Tibial nerve (tissue), 4 donors: ENCODE results near the gene CALML3. TPM values are rescaled to one million over a fixed set of nuclear protein-coding genes. Genes with fewer than 3 reads are reported as not detected.

Experiments used
- DNase-seq, 2 donors: peaks; one replicate each; pipeline ENCODE4 v3.0.0-alpha.2; 2019; ENCODE audit warnings: low spot score in 2 of 2
- H3K27ac ChIP-seq, 4 donors: fragments of 200-600 bp; sonication (generic) in 3 of 4; one replicate each; pipeline ENCODE4 v1.5.1; 2017 to 2019; ENCODE audit warnings: mild to moderate bottlenecking in 1 of 4
- H3K27me3 ChIP-seq, 2 donors: fragments of 200-600 bp; sonication (generic) in 1 of 2; one replicate each; pipeline versions ENCODE4 v1.5.1 to v1.6.0; 2017 to 2019
- H3K36me3 ChIP-seq, 3 donors: fragments of 200-600 bp; sonication (generic); one replicate each; pipeline ENCODE4 v1.5.1; 2018 to 2019
- H3K4me1 ChIP-seq, 4 donors: fragments of 200-600 bp; sonication (generic) in 3 of 4; one replicate each; pipeline ENCODE4 v1.5.1; 2017 to 2019
- H3K4me3 ChIP-seq, 4 donors: fragments of 200-600 bp; sonication (generic) in 3 of 4; one replicate each; pipeline ENCODE4 v1.5.1; 2017 to 2019; ENCODE audit warnings: mild to moderate bottlenecking in 1 of 4, moderate library complexity in 1 of 4
- H3K9me3 ChIP-seq, 4 donors: fragments of 200-600 bp; sonication (generic) in 3 of 4; one replicate each; pipeline ENCODE4 v1.5.1; 2017 to 2019
- CTCF ChIP-seq, 5 experiments: fragments of 200-600 bp in 3 of 5; fragments of 450-650 bp in 2 of 5; sonication (generic) in 3 of 5; IDR thresholded peaks; one replicate each; pipeline ENCODE4 v1.5.1; 2016 to 2019; ENCODE audit warnings: antibody characterized with exemption in 5 of 5, mild to moderate bottlenecking in 3 of 5, moderate library complexity in 2 of 5
- EP300 ChIP-seq, 2 donors: sonication (generic); formaldehyde crosslinking; IDR thresholded peaks; one replicate each; pipeline ENCODE4 v1.6.1; 2017; ENCODE audit warnings: antibody characterized with exemption in 2 of 2, mild to moderate bottlenecking in 1 of 2
- POLR2A ChIP-seq, 2 donors: fragments of 450-650 bp; IDR thresholded peaks; one replicate each; pipeline ENCODE4 v1.6.1; 2017; ENCODE audit warnings: antibody characterized with exemption in 2 of 2, mild to moderate bottlenecking in 2 of 2, moderate library complexity in 2 of 2
- WGBS, 2 donors: methylation state at CpG; one replicate each; pipeline ENCODE4 v1.1.5; 2018; 5-methylcytosine and 5-hydroxymethylcytosine counted together
- total RNA-seq, 4 donors: library from RNA; depleted of rRNA; stranded (reverse); fragments of >200 nt; gene quantifications; one replicate each; pipeline ENCODE4 v1.1.0, GENCODE V29; 2016

The CALML3 gene
- total RNA-seq, 4 donors from 2014 or later: not detected

- H3K36me3 ChIP-seq: no peaks in the 10 kb centered on the region
- no peak overlapping the region for H3K4me3 ChIP-seq
- H3K9me3 ChIP-seq: peaks cover 0 to 35% (median 2%) of the 10 kb centered on the region in 4 donors
- DNase-seq: no peak
- no peak for TF ChIP-seq EP300 (IDR thresholded peaks at IDR 0.05)
- TF ChIP-seq CTCF (IDR thresholded peaks at IDR 0.05): no peak
- TF ChIP-seq POLR2A (IDR thresholded peaks at IDR 0.05): no peak
- 75 to 79% methylated on average over 19 of the region's 19 CpGs for WGBS, 2 donors
- no peaks in the 10 kb centered on the region for H3K27me3 ChIP-seq
- peaks cover 0 to 15% (median 3%) of the 10 kb centered on the region in 4 donors for H3K4me1 ChIP-seq
- H3K27ac ChIP-seq: no peak overlapping the region
Measured at GRCh38 chr10:5538892-5539651, 14.3 kb downstream of the CALML3 start.

- WGBS, 2 donors: 94 to 98% methylated on average over 9 of the region's 9 CpGs
- Histone ChIP-seq H3K27me3 (no peaks in the 10 kb centered on the region), H3K36me3 (no peaks in the 10 kb centered on the region), H3K27ac (no peak overlapping the region), H3K4me3 (no peak overlapping the region), H3K4me1 (peaks cover 0 to 8% (median 4%) of the 10 kb centered on the region in 4 donors), H3K9me3 (peaks cover 0 to 37% (median 2%) of the 10 kb centered on the region in 4 donors)
- DNase-seq: no peak
- TF ChIP-seq POLR2A (IDR thresholded peaks at IDR 0.05) (no peak), EP300 (IDR thresholded peaks at IDR 0.05) (no peak), CTCF (IDR thresholded peaks at IDR 0.05) (no peak)
Measured at GRCh38 chr10:5540080-5540479, 15.3 kb downstream of the CALML3 start.

- no peaks in the 10 kb centered on the region for H3K36me3 ChIP-seq
- no peak overlapping the region for H3K27ac ChIP-seq
- H3K9me3 ChIP-seq: peaks cover 0 to 37% (median 2%) of the 10 kb centered on the region in 4 donors
- no peak overlapping the region for H3K4me3 ChIP-seq
- WGBS, 2 donors: 94% methylated on average over 3 of the region's 3 CpGs
- TF ChIP-seq CTCF (IDR thresholded peaks at IDR 0.05): no peak
- no peak for TF ChIP-seq POLR2A (IDR thresholded peaks at IDR 0.05)
- no peak for TF ChIP-seq EP300 (IDR thresholded peaks at IDR 0.05)
- DNase-seq: no peak
- H3K4me1 ChIP-seq: peaks cover 0 to 12% (median 7%) of the 10 kb centered on the region in 4 donors
- H3K27me3 ChIP-seq: no peaks in the 10 kb centered on the region
Measured at GRCh38 chr10:5540891-5541290, 16.1 kb downstream of the CALML3 start.

GRCh38 chr10:5542100-5542499 is 17.3 kb downstream of the CALML3 start:
- H3K4me3 ChIP-seq: no peak overlapping the region
- H3K4me1 ChIP-seq: peaks cover 0 to 23% (median 15%) of the 10 kb centered on the region in 4 donors
- no peaks in the 10 kb centered on the region for H3K27me3 ChIP-seq
- peaks cover 0 to 37% (median 2%) of the 10 kb centered on the region in 4 donors for H3K9me3 ChIP-seq
- WGBS, 2 donors: 95 to 100% methylated on average over 1 of the region's 1 CpG
- DNase-seq: no peak
- no peaks in the 10 kb centered on the region for H3K36me3 ChIP-seq
- no peak overlapping the region for H3K27ac ChIP-seq
- TF ChIP-seq CTCF (IDR thresholded peaks at IDR 0.05) (no peak), EP300 (IDR thresholded peaks at IDR 0.05) (no peak), POLR2A (IDR thresholded peaks at IDR 0.05) (no peak)

GRCh38 chr10:5543623-5544022 is 18.9 kb downstream of the CALML3 start:
- Histone ChIP-seq H3K27me3 (no peaks in the 10 kb centered on the region), H3K4me1 (peaks cover 0 to 37% (median 28%) of the 10 kb centered on the region in 4 donors), H3K4me3 (no peak overlapping the region), H3K36me3 (no peaks in the 10 kb centered on the region), H3K27ac (no peak overlapping the region), H3K9me3 (peaks cover 0 to 37% (median 2%) of the 10 kb centered on the region in 4 donors)
- 96 to 97% methylated on average over 1 of the region's 1 CpG for WGBS, 2 donors
- no peak for DNase-seq
- TF ChIP-seq CTCF (IDR thresholded peaks at IDR 0.05) (no peak), EP300 (IDR thresholded peaks at IDR 0.05) (no peak), POLR2A (IDR thresholded peaks at IDR 0.05) (no peak)
